Natural killer cell (primary cell): ENCODE measurements around the gene AREL1. TPM values are rescaled to one million over a fixed set of nuclear protein-coding genes. Genes with fewer than 3 reads are reported as not detected.

Experiments
- ATAC-seq, 3 donors: fragments of 150-1000 bp in 2 of 3; fragments of 200-7000 bp in 1 of 3; cut with Tn5 transposase; 1 replicate in 1 of 3; 2 replicates in 2 of 3; pipeline ENCODE4 v1.10.0; 2021; ENCODE audit warnings: mild to moderate bottlenecking in 2 of 3, moderate library complexity in 2 of 3
- DNase-seq, 2 donors: peaks; one replicate each; pipeline versions ENCODE4 v3.0.0 to v3.0.0-alpha.2; 2013 to 2021; ENCODE audit warnings: mixed read lengths in 1 of 2
- H3K27ac ChIP-seq: one replicate; pipeline ENCODE4 v1.5.1; 2013; ENCODE audit warnings: mild to moderate bottlenecking, low read length
- H3K27me3 ChIP-seq: one replicate; pipeline ENCODE4 v1.6.1; 2013; ENCODE audit warnings: low read length; ENCODE audit not compliant: control insufficient read depth, insufficient read depth
- H3K36me3 ChIP-seq: one replicate; pipeline ENCODE4 v1.6.1; 2013; ENCODE audit warnings: low read length; ENCODE audit not compliant: control insufficient read depth, insufficient read depth
- H3K4me1 ChIP-seq: one replicate; pipeline ENCODE4 v1.6.1; 2013; ENCODE audit warnings: low read length; ENCODE audit not compliant: control insufficient read depth, insufficient read depth
- H3K4me3 ChIP-seq: one replicate; pipeline ENCODE4 v1.5.1; 2013; ENCODE audit warnings: low read length
- H3K9me3 ChIP-seq: one replicate; pipeline ENCODE4 v1.6.1; 2013; ENCODE audit warnings: low read length; ENCODE audit not compliant: control insufficient read depth, insufficient read depth
- H3K27ac Mint-ChIP-seq, 2 donors: one replicate each; pipeline ENCODE4 v1.8.0; 2022; ENCODE audit warnings: mild to moderate bottlenecking in 2 of 2, mixed read lengths in 2 of 2, moderate library complexity in 1 of 2
- H3K27me3 Mint-ChIP-seq, 2 donors: one replicate each; pipeline ENCODE4 v1.8.0; 2022; ENCODE audit warnings: low read depth in 2 of 2, mixed read lengths in 2 of 2
- H3K36me3 Mint-ChIP-seq: one replicate; pipeline ENCODE4 v1.8.0; 2022; ENCODE audit warnings: mixed read lengths
- H3K4me1 Mint-ChIP-seq, 2 donors: one replicate each; pipeline ENCODE4 v1.8.0; 2022; ENCODE audit warnings: mixed read lengths in 2 of 2
- H3K4me3 Mint-ChIP-seq: one replicate; pipeline ENCODE4 v1.8.0; 2022; ENCODE audit warnings: mild to moderate bottlenecking, moderate library complexity, mixed read lengths
- H3K9me3 Mint-ChIP-seq, 2 donors: one replicate each; pipeline ENCODE4 v1.8.0; 2022; ENCODE audit warnings: mixed read lengths in 2 of 2
- CTCF ChIP-seq: fragments of 200-600 bp; IDR thresholded peaks from one replicate; pipeline ENCODE4 v1.8.0; 2022; ENCODE audit warnings: antibody characterized with exemption
- WGBS: methylation state at CpG from one replicate; pipeline ENCODE4 v1.1.7; 2013; ENCODE audit warnings: missing lambda C conversion rate; ENCODE audit not compliant: insufficient coverage; 5-methylcytosine and 5-hydroxymethylcytosine counted together
- intact Hi-C: fragments of 100-400 bp; cut with micrococcal nuclease; formaldehyde crosslinking; loops from one replicate; pipeline ENCODE4 v1.14.2; 2022
- total RNA-seq, 4 donors: library from RNA; stranded (reverse); fragments of 120-200 nt in 1 of 4; gene quantifications; one replicate each; pipeline versions ENCODE4 v1.2.3 to v1.2.4, GENCODE V29; 2013 to 2022

The AREL1 gene
- total RNA-seq, 3 donors from 2014 or later (not counting 1 experiment from before 2014, with no cell fraction given): 65.9 to 83.0 (median 82.3) TPM

- Histone ChIP-seq H3K4me3 (no peak overlapping the region), H3K27ac (no peak overlapping the region), H3K27me3 (no peaks in the 10 kb centered on the region), H3K9me3 (no peaks in the 10 kb centered on the region), H3K36me3 (no peaks in the 10 kb centered on the region), H3K4me1 (peaks cover 12% of the 10 kb centered on the region)
- intact Hi-C loops: no loop called here
- no peak for DNase-seq
- Mint-ChIP-seq H3K27me3 (no peaks in the 10 kb centered on the region), H3K4me3 (no peak overlapping the region), H3K4me1 (peaks cover 19 to 27% of the 10 kb centered on the region in 2 donors), H3K36me3 (no peaks in the 10 kb centered on the region), H3K9me3 (no peaks in the 10 kb centered on the region), H3K27ac (no peak overlapping the region)
- no peak for TF ChIP-seq CTCF
- no peak for ATAC-seq
- 79% methylated on average over 13 of the region's 13 CpGs for WGBS
Observed at GRCh38 chr14:74645756-74646470, 67.0 kb downstream of the AREL1 start.

GRCh38 chr14:74645244-74645643 is 67.6 kb downstream of the AREL1 start:
- Mint-ChIP-seq H3K27ac (no peak overlapping the region), H3K9me3 (no peaks in the 10 kb centered on the region), H3K36me3 (no peaks in the 10 kb centered on the region), H3K4me1 (peaks cover 12 to 21% of the 10 kb centered on the region in 2 donors), H3K4me3 (no peak overlapping the region), H3K27me3 (no peaks in the 10 kb centered on the region)
- no peak for ATAC-seq
- WGBS: 94% methylated on average over 5 of the region's 5 CpGs
- no peak for TF ChIP-seq CTCF
- Histone ChIP-seq H3K36me3 (no peaks in the 10 kb centered on the region), H3K27ac (no peak overlapping the region), H3K4me3 (no peak overlapping the region), H3K27me3 (no peaks in the 10 kb centered on the region), H3K4me1 (peaks cover 5% of the 10 kb centered on the region), H3K9me3 (no peaks in the 10 kb centered on the region)
- intact Hi-C loops: no loop called here
- DNase-seq: no peak

- no peaks in the 10 kb centered on the region for H3K36me3 ChIP-seq
- Mint-ChIP-seq H3K4me3 (no peak overlapping the region), H3K36me3 (no peaks in the 10 kb centered on the region), H3K27ac (no peak overlapping the region), H3K27me3 (peaks cover 0 to 3% of the 10 kb centered on the region in 2 donors), H3K9me3 (no peaks in the 10 kb centered on the region), H3K4me1 (peaks cover 0 to 31% of the 10 kb centered on the region in 2 donors)
- intact Hi-C loops: no loop called here
- H3K27me3 ChIP-seq: no peaks in the 10 kb centered on the region
- WGBS: 97% methylated on average over 12 of the region's 12 CpGs
- no peak for TF ChIP-seq CTCF
- H3K4me1 ChIP-seq: no peaks in the 10 kb centered on the region
- no peak for ATAC-seq
- DNase-seq: no peak
- H3K27ac ChIP-seq: no peak overlapping the region
- H3K9me3 ChIP-seq: no peaks in the 10 kb centered on the region
- H3K4me3 ChIP-seq: no peak overlapping the region
Observed at GRCh38 chr14:74641601-74642391, 71.1 kb downstream of the AREL1 start.
